PC-3 (cell line): ENCODE data around the gene SGO2. TPM values are rescaled to one million over a fixed set of nuclear protein-coding genes. Genes with fewer than 3 reads are reported as not detected.

Experiments used
- ATAC-seq: fragments of 200-7000 bp; cut with Tn5 transposase; 2 replicates; pipeline ENCODE4 v1.9.1; 2020; ENCODE audit warnings: mild to moderate bottlenecking, moderate library complexity
- BruUV-seq: library from RNA; stranded (reverse); fragments of 400-500 nt; replicated peaks from 2 replicates; lab custom pipeline; 2021; lab: Mats Ljungman, UMichigan
- CTCF ChIA-PET: fragments of 300-600 bp; sonication (Branson Sonifier 250); formaldehyde crosslinking; loops from one replicate; lab custom pipeline; 2022; ENCODE audit warnings: antibody characterized with exemption; lab: Charles Lee
- POLR2A ChIA-PET: fragments of 300-600 bp; sonication (Branson Sonifier 250); formaldehyde crosslinking; loops from one replicate; lab custom pipeline; 2022; ENCODE audit warnings: antibody characterized with exemption; ENCODE audit not compliant: unreplicated experiment; lab: Charles Lee
- DNase-seq: peaks from one replicate; pipeline ENCODE4 v3.0.0-alpha.2; 2015
- H2AFZ ChIP-seq: fragments of 300-600 bp; sonication (generic); 2 replicates; pipeline ENCODE4 v1.6.0; 2016; ENCODE audit warnings: antibody characterized with exemption, low read length
- H3F3A ChIP-seq: fragments of 300-600 bp; sonication (generic); one replicate; pipeline ENCODE4 v1.6.0; 2017; ENCODE audit warnings: antibody characterized with exemption, low read length, control low read depth, mild to moderate bottlenecking; ENCODE audit not compliant: unreplicated experiment
- H3K27ac ChIP-seq: fragments of 300-600 bp; sonication (generic); 2 replicates; pipeline ENCODE4 v1.5.1; 2016; ENCODE audit warnings: mild to moderate bottlenecking, low read length
- H3K27me3 ChIP-seq: fragments of 300-600 bp; sonication (generic); 2 replicates; pipeline ENCODE4 v1.6.1; 2016; ENCODE audit warnings: low read length, mixed read lengths
- H3K36me3 ChIP-seq: fragments of 300-600 bp; sonication (generic); 2 replicates; pipeline ENCODE4 v1.6.1; 2016; ENCODE audit warnings: low read depth, mixed run types, low read length, mixed read lengths
- H3K4me1 ChIP-seq: fragments of 300-600 bp; sonication (generic); 2 replicates; pipeline ENCODE4 v1.5.1; 2016; ENCODE audit warnings: low read length; ENCODE audit not compliant: insufficient read depth
- H3K4me2 ChIP-seq: fragments of 300-600 bp; sonication (generic); 2 replicates; pipeline ENCODE4 v1.6.0; 2016; ENCODE audit warnings: low read length
- H3K4me3 ChIP-seq: fragments of 300-600 bp; sonication (generic); 2 replicates; pipeline ENCODE4 v1.5.1; 2016; ENCODE audit warnings: mild to moderate bottlenecking, low read length, mixed read lengths
- H3K79me2 ChIP-seq: fragments of 300-600 bp; sonication (generic); 2 replicates; pipeline ENCODE4 v1.6.1; 2017; ENCODE audit warnings: low read length, mixed read lengths
- H3K9ac ChIP-seq: fragments of 300-600 bp; sonication (generic); 2 replicates; pipeline ENCODE4 v1.6.0; 2016; ENCODE audit warnings: mild to moderate bottlenecking, low read length
- H3K9me2 ChIP-seq: fragments of 300-600 bp; sonication (generic); replicated peaks from 2 replicates; pipeline ENCODE4 v1.6.1; 2016; ENCODE audit warnings: mixed run types, low read length, mixed read lengths
- H3K9me3 ChIP-seq: fragments of 300-600 bp; sonication (generic); 2 replicates; pipeline ENCODE4 v1.6.1; 2016; ENCODE audit warnings: low read length, mixed read lengths
- H4K20me1 ChIP-seq: fragments of 300-600 bp; sonication (generic); 2 replicates; pipeline ENCODE4 v1.6.1; 2016; ENCODE audit warnings: low read length, mixed read lengths
- CTCF ChIP-seq: fragments of 300-600 bp; sonication (generic); conservative IDR thresholded peaks from 2 replicates; pipeline ENCODE4 v1.5.1; 2017; ENCODE audit warnings: antibody characterized with exemption, low read depth, mild to moderate bottlenecking, low read length
- EZH2 ChIP-seq: fragments of 300-600 bp; sonication (generic); IDR thresholded peaks from one replicate; pipeline ENCODE4 v1.6.1; 2017; ENCODE audit warnings: antibody characterized with exemption, mild to moderate bottlenecking, low read length; ENCODE audit not compliant: unreplicated experiment
- EZH2phosphoT487 ChIP-seq: fragments of 300-600 bp; sonication (generic); IDR thresholded peaks from 2 replicates; pipeline ENCODE4 v1.6.1; 2018; ENCODE audit warnings: mild to moderate bottlenecking, antibody characterized with exemption, low read length, borderline replicate concordance
- intact Hi-C: fragments of 100-400 bp; cut with micrococcal nuclease; formaldehyde crosslinking; loops from 2 replicates; pipeline ENCODE4 v1.9.0; 2023
- total RNA-seq: library from RNA; depleted of rRNA; stranded (reverse); fragments of >200 nt; gene quantifications from 2 replicates; pipeline ENCODE4 v1.2.3, GENCODE V29; 2014

The SGO2 gene
- total RNA-seq, 1 experiment from 2014 or later, result 25.6 TPM

GRCh38 chr2:200604571-200605255 is 78.7 kb downstream of the SGO2 start:
- no peak for DNase-seq
- ChIA-PET POLR2A (no interaction called here), CTCF (interaction anchor here (1.0 kb wide), 1 partner anchor 26 kb away, joined by 6 read pairs; no protein-coding TSS in a partner anchor)
- 0 out of 2 replicates have a peak overlapping the region, but pooled peaks have one; percentile 25 for H2AFZ ChIP-seq
- ATAC-seq, result no peak
- H3K4me3 ChIP-seq, result peak overlapping the region; percentile 6; the same call in 1 of the 2 replicates
- no TSS peak for BruUV-seq
- intact Hi-C loops, result no loop called here
- H3K36me3 ChIP-seq, result no peaks in the 10 kb centered on the region
- peaks cover 10% of the 10 kb centered on the region for H3F3A ChIP-seq
- TF ChIP-seq EZH2 (no peak), CTCF (no peak), EZH2phosphoT487 (no peak)
- H3K79me2 ChIP-seq, result peaks cover 3% of the 10 kb centered on the region; the same call in 1 of the 2 replicates
- H3K27me3 ChIP-seq, result no peaks in the 10 kb centered on the region
- no peak overlapping the region; the same call in 1 of the 2 replicates for H3K9ac ChIP-seq
- peak overlapping the region; percentile 89 for H3K27ac ChIP-seq
- no peaks in the 10 kb centered on the region for H3K9me3 ChIP-seq
- H4K20me1 ChIP-seq, result no peaks in the 10 kb centered on the region
- H3K4me1 ChIP-seq, result peaks cover 68% of the 10 kb centered on the region
- H3K9me2 ChIP-seq, result no peaks in the 10 kb centered on the region
- H3K4me2 ChIP-seq, result peak overlapping the region; percentile 70

GRCh38 chr2:200608341-200609027 is 82.5 kb downstream of the SGO2 start:
- TF ChIP-seq CTCF (no peak), EZH2phosphoT487 (no peak), EZH2 (no peak)
- H3F3A ChIP-seq, result peaks cover 3% of the 10 kb centered on the region
- no peaks in the 10 kb centered on the region for H3K9me2 ChIP-seq
- BruUV-seq, result TSS peak; percentile 47
- H3K27me3 ChIP-seq, result no peaks in the 10 kb centered on the region
- peak overlapping the region; percentile 74 for H3K4me2 ChIP-seq
- CTCF ChIA-PET, result no interaction called here
- peaks cover 38% of the 10 kb centered on the region for H3K4me1 ChIP-seq
- H2AFZ ChIP-seq, result no peak overlapping the region
- DNase-seq (peak; percentile 33), ATAC-seq (no peak; the same call in 1 of the 2 replicates)
- no peaks in the 10 kb centered on the region for H3K36me3 ChIP-seq
- peaks cover 25% of the 10 kb centered on the region for H3K79me2 ChIP-seq
- H3K27ac ChIP-seq, result peak overlapping the region; percentile 69
- intact Hi-C loops, result no loop called here
- no peaks in the 10 kb centered on the region for H3K9me3 ChIP-seq
- no peaks in the 10 kb centered on the region for H4K20me1 ChIP-seq
- peak overlapping the region; percentile 55; the same call in 1 of the 2 replicates for H3K4me3 ChIP-seq
- no peak overlapping the region for H3K9ac ChIP-seq
- POLR2A ChIA-PET, result no interaction called here
